HepG2 (cell line): ENCODE data around the gene SNRPN. TPM values are rescaled to one million over a fixed set of nuclear protein-coding genes. Genes with fewer than 3 reads are reported as not detected.
"Not testable (repeated sequence)": the region's sequence is repeated elsewhere in the genome, so short reads cannot be mapped to it uniquely, and the experiment has no call there.

Experiments used
- ATAC-seq: fragments of 200-7000 bp; cut with Tn5 transposase; 3 replicates; pipeline ENCODE4 v1.9.1; 2020; ENCODE audit warnings: mild to moderate bottlenecking, moderate library complexity
- BruUV-seq: library from RNA; stranded (reverse); fragments of 400-500 nt; replicated peaks from 2 replicates; lab custom pipeline; 2021; lab: Mats Ljungman, UMichigan
- CTCF ChIA-PET: fragments of 300-600 bp; formaldehyde crosslinking; extraction: SDS; loops from one replicate; lab custom pipeline; 2021; ENCODE audit warnings: low total read pairs, inconsistent platforms, low intra/inter-chr PET ratio; lab: Yijun Ruan, JAX
- POLR2A ChIA-PET: fragments of 350-600 bp; sonication (Branson Sonifier 250); formaldehyde crosslinking; loops from one replicate; lab custom pipeline; 2020; ENCODE audit warnings: antibody characterized with exemption, inconsistent platforms; lab: Yijun Ruan, JAX
- DNase-seq: peaks from one replicate; pipeline ENCODE4 v3.0.0-alpha.2; 2015; ENCODE audit warnings: low spot score
- FAIRE-seq: peaks from 3 replicates; lab custom pipeline; 2011; peaks lifted over from hg19 to GRCh38; lab: Jason Lieb, UNC
- H2AFZ ChIP-seq: one replicate; pipeline ENCODE4 v1.6.1; 2011; ENCODE audit warnings: low read length, inconsistent platforms
- H3K27ac ChIP-seq: fragments of 300-600 bp; 3 replicates; pipeline ENCODE4 v1.8.0; 2011; ENCODE audit warnings: mixed run types, mild to moderate bottlenecking, mixed read lengths, low read length, inconsistent platforms; ENCODE audit not compliant: insufficient read depth; ENCODE audit errors: extremely low read length
- H3K27me3 ChIP-seq, 2 experiments: fragments of 200-600 bp in 1 of 2; 2 replicates in 1 of 2; 3 replicates in 1 of 2; pipeline versions ENCODE4 v1.6.0 to v1.8.0; 2011; ENCODE audit warnings: low read length in 2 of 2, mild to moderate bottlenecking in 2 of 2, moderate library complexity in 2 of 2, inconsistent platforms in 1 of 2; ENCODE audit not compliant: insufficient read depth in 2 of 2, control insufficient read depth in 1 of 2
- H3K36me3 ChIP-seq, 2 experiments: fragments of 200-600 bp in 1 of 2; replicated peaks in 1 of 2; 2 replicates in 1 of 2; 3 replicates in 1 of 2; pipeline versions ENCODE4 v1.5.1 to v1.8.0; 2011; ENCODE audit warnings: low read length in 2 of 2, inconsistent platforms in 1 of 2; ENCODE audit not compliant: insufficient read depth in 2 of 2, control insufficient read depth in 1 of 2
- H3K4me1 ChIP-seq: 2 replicates; pipeline ENCODE4 v1.5.1; 2012; ENCODE audit warnings: low read length, inconsistent platforms; ENCODE audit not compliant: insufficient read depth
- H3K4me2 ChIP-seq: 2 replicates; pipeline ENCODE4 v1.6.0; 2011; ENCODE audit warnings: low read depth, low read length, inconsistent platforms
- H3K4me3 ChIP-seq, 3 experiments: fragments of 200-600 bp in 1 of 3; sonication (generic), shearing (Covaris generic) in 1 of 3; replicated peaks in 1 of 3; 2 replicates each; pipeline ENCODE4 v1.5.1; 2011 to 2016; ENCODE audit warnings: low read length in 3 of 3, inconsistent platforms in 2 of 3, low read depth in 2 of 3, mild to moderate bottlenecking in 2 of 3, control low read depth in 1 of 3, mixed read lengths in 1 of 3; ENCODE audit not compliant: insufficient read depth in 1 of 3
- H3K79me2 ChIP-seq: one replicate; pipeline ENCODE4 v1.6.1; 2011; ENCODE audit warnings: low read length, inconsistent platforms; ENCODE audit not compliant: insufficient read depth
- H3K9ac ChIP-seq: 2 replicates; pipeline ENCODE4 v1.6.0; 2011; ENCODE audit warnings: mild to moderate bottlenecking, low read depth, low read length, inconsistent platforms; ENCODE audit not compliant: insufficient read depth
- H3K9me3 ChIP-seq: 2 replicates; pipeline ENCODE4 v1.5.1; 2012; ENCODE audit warnings: mild to moderate bottlenecking, low read length
- H4K20me1 ChIP-seq: 2 replicates; pipeline ENCODE4 v1.6.0; 2011; ENCODE audit warnings: inconsistent platforms, mild to moderate bottlenecking, low read length, moderate library complexity; ENCODE audit not compliant: insufficient read depth
- ZNF121 ChIP-seq: sonication (generic); formaldehyde crosslinking; IDR thresholded peaks from 2 replicates; pipeline ENCODE4 v1.5.0; 2020; ENCODE audit warnings: mild to moderate bottlenecking, missing genetic modification reagents
- ZNF749 ChIP-seq: sonication (generic); formaldehyde crosslinking; IDR thresholded peaks from 2 replicates; pipeline ENCODE4 v1.8.0; 2022; ENCODE audit warnings: mild to moderate bottlenecking, missing genetic modification reagents, moderate library complexity, borderline replicate concordance
- WGBS: methylation state at CpG from one replicate; pipeline ENCODE4 v1.1.6; 2017; ENCODE audit warnings: low lambda C conversion rate; 5-methylcytosine and 5-hydroxymethylcytosine counted together
- in situ Hi-C: cut with HindIII; loops from 2 replicates; pipeline ENCODE4 v1.10.0; 2017; ENCODE audit warnings: low pct_unique_long_range_greater_than_20kb; ENCODE audit not compliant: extremely low pct_ligation_motif_present
- intact Hi-C: fragments of 100-400 bp; cut with micrococcal nuclease; formaldehyde crosslinking; loops from one replicate; pipeline ENCODE4 v1.10.0; 2022; ENCODE audit not compliant: unreplicated experiment
- polyA plus RNA-seq, 8 experiments: library from polyadenylated mRNA; depleted of rRNA in 3 of 8; stranded (reverse) in 7 of 8; unstranded in 1 of 8; fragments of >200 nt; fragmentation: Illumina TruSeq in 4 of 8; extraction: Trizol in 4 of 8; gene quantifications; 2 replicates each; pipeline versions ENCODE4 v1.2.1 to v1.2.3, GENCODE V29; 2011 to 2016; ENCODE audit warnings: low read depth in 4 of 8, missing spikeins in 1 of 8, mixed read lengths in 1 of 8; ENCODE audit not compliant: insufficient read depth in 1 of 8
- total RNA-seq, 5 experiments: library from RNA; depleted of rRNA; stranded (reverse); fragments of >200 nt; fragmentation: Illumina TruSeq; extraction: Trizol; gene quantifications; 2 replicates each; pipeline ENCODE4 v1.2.3, GENCODE V29; 2016; ENCODE audit warnings: low read depth in 1 of 5
- TF ChIP-seq, protein P1 (sequence below): sonication (generic); formaldehyde crosslinking; IDR thresholded peaks from 2 replicates; pipeline ENCODE4 v1.5.0; 2020; ENCODE audit warnings: mild to moderate bottlenecking, missing genetic modification reagents

The SNRPN gene
- total and polyA plus RNA-seq, 2 of the 13 experiments (the other 11 are each of a cell fraction or from before 2014, with no cell fraction given) = 133 to 212 TPM

GRCh38 chr15:24971772-24972171, 17.0 kb downstream of the SNRPN start:
- ChIA-PET POLR2A (interaction anchor here (0.7 kb wide), 1 partner anchor 463 kb away, joined by 3 read pairs; no protein-coding TSS in a partner anchor), CTCF (no interaction called here)
- intact Hi-C loops = no loop called here
- no peak overlapping the region for H3K27ac ChIP-seq
- no peak overlapping the region for H3K9ac ChIP-seq
- no peak overlapping the region for H3K4me3 ChIP-seq
- 78% methylated on average over 5 of the region's 8 CpGs for WGBS
- peaks cover 58% of the 10 kb centered on the region for H3K9me3 ChIP-seq
- ATAC-seq (no peak), FAIRE-seq (no peak), DNase-seq (no peak)
- H3K4me2 ChIP-seq = no peak overlapping the region
- TF ChIP-seq, protein P1, sequence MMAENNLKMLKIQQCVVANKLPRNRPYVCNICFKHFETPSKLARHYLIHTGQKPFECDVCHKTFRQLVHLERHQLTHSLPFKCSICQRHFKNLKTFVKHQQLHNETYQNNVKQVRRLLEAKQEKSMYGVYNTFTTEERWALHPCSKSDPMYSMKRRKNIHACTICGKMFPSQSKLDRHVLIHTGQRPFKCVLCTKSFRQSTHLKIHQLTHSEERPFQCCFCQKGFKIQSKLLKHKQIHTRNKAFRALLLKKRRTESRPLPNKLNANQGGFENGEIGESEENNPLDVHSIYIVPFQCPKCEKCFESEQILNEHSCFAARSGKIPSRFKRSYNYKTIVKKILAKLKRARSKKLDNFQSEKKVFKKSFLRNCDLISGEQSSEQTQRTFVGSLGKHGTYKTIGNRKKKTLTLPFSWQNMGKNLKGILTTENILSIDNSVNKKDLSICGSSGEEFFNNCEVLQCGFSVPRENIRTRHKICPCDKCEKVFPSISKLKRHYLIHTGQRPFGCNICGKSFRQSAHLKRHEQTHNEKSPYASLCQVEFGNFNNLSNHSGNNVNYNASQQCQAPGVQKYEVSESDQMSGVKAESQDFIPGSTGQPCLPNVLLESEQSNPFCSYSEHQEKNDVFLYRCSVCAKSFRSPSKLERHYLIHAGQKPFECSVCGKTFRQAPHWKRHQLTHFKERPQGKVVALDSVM = 0 out of 2 replicates have a peak, but pooled peaks have one; percentile 33
- no peak for TF ChIP-seq ZNF749 (CRISPR knock-in tag)
- no peaks in the 10 kb centered on the region for H3K4me1 ChIP-seq
- H3K27me3 ChIP-seq = no peaks in the 10 kb centered on the region
- in situ Hi-C loops = no loop called here
- H4K20me1 ChIP-seq = no peaks in the 10 kb centered on the region
- peaks cover 0 to 33% of the 10 kb centered on the region in 2 experiments; a peak in 3 of 5 replicates for H3K36me3 ChIP-seq
- no peaks in the 10 kb centered on the region for H3K79me2 ChIP-seq
- H2AFZ ChIP-seq = no peak overlapping the region
- BruUV-seq = no TSS peak

GRCh38 chr15:24972707-24973106, 17.9 kb downstream of the SNRPN start:
- ATAC-seq, CTCF ChIA-PET, H3K27ac ChIP-seq, intact Hi-C loops, DNase-seq, in situ Hi-C loops, POLR2A ChIA-PET, FAIRE-seq, H3K27me3 ChIP-seq, H3K4me2 ChIP-seq, H2AFZ ChIP-seq, BruUV-seq, H3K79me2 ChIP-seq, H3K9ac ChIP-seq, H4K20me1 ChIP-seq, H3K4me3 ChIP-seq, H3K4me1 ChIP-seq: not testable (repeated sequence)
- 0 out of 2 replicates have a peak, but pooled peaks have one; percentile 12 for TF ChIP-seq ZNF121 (CRISPR knock-in tag)
- 61% methylated on average over 5 of the region's 5 CpGs for WGBS
- peaks cover 62% of the 10 kb centered on the region for H3K9me3 ChIP-seq
- H3K36me3 ChIP-seq = peaks cover 0 to 42% of the 10 kb centered on the region in 2 experiments; a peak in 4 of 5 replicates
